ENCODE data around the gene WASHC4.
"Not testable (repeated sequence)": the region's sequence is repeated elsewhere in the genome, so short reads cannot be mapped to it uniquely, and the experiment has no call there.

The WASHC4 gene

GRCh38 chr12:105167346-105167745 lies 59.8 kb downstream of the WASHC4 start:
- no peak for DNase-seq

GRCh38 chr12:105168006-105168405 lies 60.5 kb downstream of the WASHC4 start:
- no peak for DNase-seq

- DNase-seq = no peak
Measured at GRCh38 chr12:105170139-105170538, 62.6 kb downstream of the WASHC4 start.

GRCh38 chr12:105171691-105172436 lies 64.3 kb downstream of the WASHC4 start:
- DNase-seq = no peak

- no peak for DNase-seq
Measured at GRCh38 chr12:105175397-105175990, 68.0 kb downstream of the WASHC4 start.

GRCh38 chr12:105177208-105177607 lies 69.7 kb downstream of the WASHC4 start:
- no peak for DNase-seq

- DNase-seq = not testable (repeated sequence)
Measured at GRCh38 chr12:105179114-105179513, 71.6 kb downstream of the WASHC4 start.

- not testable (repeated sequence) for DNase-seq
Measured at GRCh38 chr12:105183406-105183805, 75.9 kb downstream of the WASHC4 start.

GRCh38 chr12:105183976-105184375 lies 76.4 kb downstream of the WASHC4 start:
- DNase-seq = not testable (repeated sequence)

GRCh38 chr12:105189293-105189692 lies 81.8 kb downstream of the WASHC4 start:
- DNase-seq = no peak

- no peak for DNase-seq
Measured at GRCh38 chr12:105190530-105190929, 83.0 kb downstream of the WASHC4 start.

- no peak for DNase-seq
Measured at GRCh38 chr12:105192624-105193225, 85.2 kb downstream of the WASHC4 start.

GRCh38 chr12:105194947-105195346 lies 87.4 kb downstream of the WASHC4 start:
- no peak for DNase-seq

GRCh38 chr12:105196090-105196489 lies 88.6 kb downstream of the WASHC4 start:
- no peak for DNase-seq

GRCh38 chr12:105198961-105199360 lies 91.4 kb downstream of the WASHC4 start:
- DNase-seq = no peak

GRCh38 chr12:105200385-105200784 lies 92.9 kb downstream of the WASHC4 start:
- DNase-seq = no peak

GRCh38 chr12:105201299-105201698 lies 93.8 kb downstream of the WASHC4 start:
- DNase-seq = no peak

GRCh38 chr12:105202202-105202601 lies 94.7 kb downstream of the WASHC4 start:
- DNase-seq = no peak

GRCh38 chr12:105204127-105204526 lies 96.6 kb downstream of the WASHC4 start:
- no peak for DNase-seq

GRCh38 chr12:105204916-105205315 lies 97.4 kb downstream of the WASHC4 start:
- DNase-seq = peak in 1 of 2 experiments; percentile 14

- DNase-seq = no peak
Measured at GRCh38 chr12:105205322-105206048, 98.0 kb downstream of the WASHC4 start.

GRCh38 chr12:105206686-105207374 lies 99.3 kb downstream of the WASHC4 start:
- DNase-seq = no peak

- DNase-seq = no peak
Measured at GRCh38 chr12:105209091-105209490, 101.6 kb downstream of the WASHC4 start.
